K562 (cell line): ENCODE data around the gene DMAC2. TPM values are rescaled to one million over a fixed set of nuclear protein-coding genes. Genes with fewer than 3 reads are reported as not detected.
A peak's percentile ranks its signal among the peaks of the same experiment; 100 is the strongest.

ENCODE experiments used
- ATAC-seq: fragments of 200-7000 bp; cut with Tn5 transposase; 3 replicates; pipeline ENCODE4 v1.9.1; 2020; ENCODE audit warnings: moderate library complexity
- BruUV-seq: library from RNA; stranded (reverse); fragments of 400-500 nt; replicated peaks from 2 replicates; lab custom pipeline; 2021; lab: Mats Ljungman, UMichigan
- CTCF ChIA-PET: fragments of 300-600 bp; formaldehyde crosslinking; extraction: SDS; loops from one replicate; lab custom pipeline; 2021; ENCODE audit warnings: low intra/inter-chr PET ratio; lab: Yijun Ruan, JAX
- POLR2A ChIA-PET: fragments of 300-600, 350-650 bp; sonication (Branson Sonifier 250); formaldehyde crosslinking; extraction: SDS; loops from one replicate; lab custom pipeline; 2021; ENCODE audit warnings: antibody characterized with exemption, inconsistent platforms; lab: Yijun Ruan, JAX
- DNase-seq, 4 experiments: peaks; one replicate each; pipeline versions ENCODE4 v3.0.0 to v3.0.0-alpha.2; 2011 to 2018; ENCODE audit warnings: low spot score in 3 of 4, mixed read lengths in 3 of 4; ENCODE audit errors: extremely low read depth in 1 of 4
- FAIRE-seq: peaks from 2 replicates; lab custom pipeline; 2011; peaks lifted over from hg19 to GRCh38; lab: Jason Lieb, UNC
- H2AFZ ChIP-seq: 2 replicates; pipeline ENCODE4 v1.6.0; 2011; ENCODE audit warnings: low read depth, low read length, control low read depth, inconsistent platforms
- H3K27ac ChIP-seq: fragments of 200-600 bp; 3 replicates; pipeline ENCODE4 v1.8.0; 2011; ENCODE audit warnings: low read depth, mild to moderate bottlenecking, control low read depth, inconsistent platforms, low read length, moderate library complexity, mixed read lengths; ENCODE audit errors: extremely low read depth
- H3K27me3 ChIP-seq, 2 experiments: fragments of 300-600 bp in 1 of 2; 2 replicates in 1 of 2; 3 replicates in 1 of 2; pipeline versions ENCODE4 v1.6.0 to v1.8.0; 2011; ENCODE audit warnings: inconsistent platforms in 2 of 2, low read length in 2 of 2, mild to moderate bottlenecking in 1 of 2, mixed read lengths in 1 of 2, moderate library complexity in 1 of 2; ENCODE audit not compliant: control insufficient read depth in 2 of 2, insufficient read depth in 2 of 2
- H3K36me3 ChIP-seq: fragments of 300-600 bp; 3 replicates; pipeline ENCODE4 v1.8.0; 2011; ENCODE audit warnings: mild to moderate bottlenecking, low read length, inconsistent platforms; ENCODE audit not compliant: control insufficient read depth, insufficient read depth
- H3K4me1 ChIP-seq, 2 experiments: fragments of 200-600 bp in 1 of 2; replicated peaks in 1 of 2; 2 replicates in 1 of 2; 3 replicates in 1 of 2; pipeline versions ENCODE4 v1.5.1 to v1.8.0; 2011; ENCODE audit warnings: inconsistent platforms in 2 of 2, low read length in 2 of 2, mild to moderate bottlenecking in 1 of 2, mixed read lengths in 1 of 2, moderate library complexity in 1 of 2; ENCODE audit not compliant: control insufficient read depth in 2 of 2, insufficient read depth in 2 of 2
- H3K4me2 ChIP-seq: 2 replicates; pipeline ENCODE4 v1.6.1; 2011; ENCODE audit warnings: low read length, control low read depth, inconsistent platforms, mixed read lengths; ENCODE audit not compliant: insufficient read depth
- H3K4me3 ChIP-seq: fragments of 200-600 bp; sonication (generic), shearing (Covaris generic); 2 replicates; pipeline ENCODE4 v1.5.1; 2016; ENCODE audit warnings: control low read depth, inconsistent platforms
- H3K79me2 ChIP-seq: fragments of 200-600 bp; 3 replicates; pipeline ENCODE4 v1.8.0; 2011; ENCODE audit warnings: low read length, inconsistent platforms; ENCODE audit not compliant: control insufficient read depth, insufficient read depth
- H3K9ac ChIP-seq, 2 experiments: 2 replicates each; pipeline versions ENCODE4 v1.6.0 to v1.6.1; 2011; ENCODE audit warnings: low read depth in 2 of 2, low read length in 2 of 2, control low read depth in 1 of 2, inconsistent platforms in 1 of 2, mild to moderate bottlenecking in 1 of 2, mixed read lengths in 1 of 2; ENCODE audit not compliant: insufficient read depth in 1 of 2
- H3K9me1 ChIP-seq: one replicate; pipeline ENCODE4 v1.6.0; 2011; ENCODE audit warnings: inconsistent platforms, mild to moderate bottlenecking, low read length, moderate library complexity; ENCODE audit not compliant: control insufficient read depth, insufficient read depth
- H3K9me3 ChIP-seq: replicated peaks from 2 replicates; pipeline ENCODE4 v1.5.1; 2011; ENCODE audit warnings: low read depth, low read length, inconsistent platforms; ENCODE audit not compliant: control insufficient read depth, insufficient read depth
- H4K20me1 ChIP-seq: replicated peaks from 2 replicates; pipeline ENCODE4 v1.6.1; 2011; ENCODE audit warnings: low read length, inconsistent platforms, mixed read lengths; ENCODE audit not compliant: control insufficient read depth, insufficient read depth
- NCOR1 ChIP-seq: fragments of 450-650 bp; IDR thresholded peaks from 2 replicates; pipeline ENCODE4 v1.6.1; 2016; ENCODE audit warnings: mild to moderate bottlenecking, moderate library complexity
- POLR2G ChIP-seq: fragments of 200-400 bp; formaldehyde crosslinking; IDR thresholded peaks from 2 replicates; pipeline ENCODE4 v1.6.1; 2017; ENCODE audit warnings: low read depth, mild to moderate bottlenecking, antibody characterized with exemption, low read length, moderate library complexity
- PRPF4 ChIP-seq: fragments of 200-400 bp; formaldehyde crosslinking; IDR thresholded peaks from one replicate; pipeline ENCODE4 v1.6.1; 2017; ENCODE audit warnings: low read length, low read depth, mild to moderate bottlenecking; ENCODE audit not compliant: insufficient read depth, poor library complexity, severe bottlenecking
- PTRF ChIP-seq: fragments of 450-650 bp; IDR thresholded peaks from 2 replicates; pipeline ENCODE4 v1.6.1; 2016; ENCODE audit warnings: mild to moderate bottlenecking, missing genetic modification characterization, missing compliant biosample characterization
- RB1 ChIP-seq: fragments of 450-650 bp; IDR thresholded peaks from 2 replicates; pipeline ENCODE4 v1.6.1; 2017; ENCODE audit warnings: low read depth, mild to moderate bottlenecking
- RREB1 ChIP-seq: fragments of 250-450 bp; sonication (Bioruptor Pico); IDR thresholded peaks from 2 replicates; pipeline ENCODE4 v1.4.0; 2020
- STAG1 ChIP-seq: sonication (generic); formaldehyde crosslinking; IDR thresholded peaks from 2 replicates; pipeline ENCODE4 v1.5.0; 2020; ENCODE audit warnings: missing genetic modification reagents, borderline replicate concordance
- ZNF224 ChIP-seq: sonication (generic); formaldehyde crosslinking; IDR thresholded peaks from 2 replicates; pipeline ENCODE4 v1.8.0; 2022; ENCODE audit warnings: mild to moderate bottlenecking, missing genetic modification reagents
- WGBS: fragments of 100-300 bp; shearing (Covaris generic); methylation state at CpG from one replicate; pipeline ENCODE4 v1.1.6; 2016; ENCODE audit warnings: low coverage, mixed read lengths; ENCODE audit not compliant: insufficient coverage; ENCODE audit errors: missing lambda C conversion rate; 5-methylcytosine and 5-hydroxymethylcytosine counted together
- in situ Hi-C: fragments of 300-500 bp; cut with MboI; formaldehyde crosslinking; loops from 4 replicates; pipeline ENCODE4 v1.15.0; 2018; ENCODE audit warnings: inconsistent platforms, mixed read lengths
- intact Hi-C: fragments of 100-400 bp; cut with micrococcal nuclease; formaldehyde crosslinking; loops from 2 replicates; pipeline ENCODE4 v1.14.2; 2022
- polyA plus RNA-seq, 8 experiments: library from polyadenylated mRNA; depleted of rRNA in 4 of 8; stranded (reverse) in 5 of 8; unstranded in 3 of 8; fragments of >200 nt; fragmentation: Nextera tagmentation in 2 of 8; fragmentation: Illumina TruSeq in 1 of 8; extraction: Ambion mirVana in 2 of 8; extraction: Trizol in 1 of 8; gene quantifications; 2 replicates each; pipeline versions ENCODE4 v1.2.1 to v1.2.3, GENCODE V29; 2011 to 2014; ENCODE audit warnings: inconsistent platforms in 1 of 8, missing spikeins in 1 of 8
- total RNA-seq, 7 experiments: library from RNA; depleted of rRNA in 6 of 7; stranded (reverse); fragments of >200 nt in 6 of 7; fragmentation: Illumina TruSeq in 2 of 7; extraction: Trizol in 2 of 7; gene quantifications; 2 replicates each; pipeline versions ENCODE4 v1.2.1 to v1.2.3, GENCODE V29; 2011 to 2021; ENCODE audit warnings: low replicate concordance in 1 of 7

The DMAC2 gene
- total and polyA plus RNA-seq, 9 of the 15 experiments (the other 6 are each of a cell fraction or from before 2014, with no cell fraction given), result 12.9 to 61.2 (median 43.1) TPM

DNA sequence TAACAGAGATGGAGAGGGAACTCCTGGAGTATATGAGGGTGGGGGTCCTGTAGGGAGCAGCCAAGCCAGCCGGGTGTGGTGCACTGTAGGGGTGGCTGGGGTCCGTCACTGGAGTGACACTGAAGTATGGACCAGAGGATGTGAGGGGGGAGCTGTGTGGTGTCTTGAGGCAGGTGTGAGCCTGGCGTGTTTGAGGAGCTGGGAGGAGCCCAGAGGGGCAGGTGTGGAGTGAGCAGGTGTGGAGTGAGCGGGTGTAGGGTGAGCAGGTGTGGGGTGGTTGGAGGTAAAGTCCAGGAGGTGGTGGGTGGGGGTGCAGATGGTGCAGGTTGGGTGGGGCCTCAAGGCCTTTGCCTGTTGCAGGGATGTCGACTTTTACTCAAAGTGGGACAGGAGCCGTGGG, 18.4 kb downstream of the DMAC2 start:
- POLR2A ChIA-PET, result no interaction called here

More for the DNA sequence above, 18.4 kb downstream of the DMAC2 start:
- Histone ChIP-seq H3K4me1 (peaks cover 8 to 22% of the 10 kb centered on the region in 2 experiments), H2AFZ (no peak overlapping the region), H3K4me3 (no peak overlapping the region), H3K27me3 (no peaks in the 10 kb centered on the region), H3K4me2 (no peak overlapping the region), H3K27ac (no peak overlapping the region), H4K20me1 (no peaks in the 10 kb centered on the region), H3K9me3 (no peaks in the 10 kb centered on the region), H3K9ac (no peak overlapping the region), H3K9me1 (no peaks in the 10 kb centered on the region), H3K36me3 (peaks cover 47% of the 10 kb centered on the region; the same call in 2 of the 3 replicates), H3K79me2 (no peaks in the 10 kb centered on the region; the same call in 2 of the 3 replicates)
- DNase-seq (no peak), ATAC-seq (no peak), FAIRE-seq (no peak)
- BruUV-seq, result no TSS peak
- in situ Hi-C loops (no loop called here), intact Hi-C loops (no loop called here)
- CTCF ChIA-PET, result no interaction called here
- WGBS, result 74% methylated on average over 5 of the region's 6 CpGs
- TF ChIP-seq RB1 (no peak), RREB1 (CRISPR knock-in tag) (no peak), POLR2G (peak; percentile 30; the same call in 1 of the 2 replicates), PRPF4 (no peak), PTRF (no peak), STAG1 (CRISPR knock-in tag) (no peak), NCOR1 (no peak), ZNF224 (CRISPR knock-in tag) (no peak)
